ENCODE measurements around the gene METTL16. TPM values are rescaled to one million over a fixed set of nuclear protein-coding genes. Genes with fewer than 3 reads are reported as not detected.
"Not testable (repeated sequence)": the region's sequence is repeated elsewhere in the genome, so short reads cannot be mapped to it uniquely, and the experiment has no call there.

The METTL16 gene
- total and polyA plus RNA-seq, 2 of the 8 experiments (the other 6 are each of a cell fraction or from before 2014, with no cell fraction given) = 22.8 to 59.4 TPM

DNA sequence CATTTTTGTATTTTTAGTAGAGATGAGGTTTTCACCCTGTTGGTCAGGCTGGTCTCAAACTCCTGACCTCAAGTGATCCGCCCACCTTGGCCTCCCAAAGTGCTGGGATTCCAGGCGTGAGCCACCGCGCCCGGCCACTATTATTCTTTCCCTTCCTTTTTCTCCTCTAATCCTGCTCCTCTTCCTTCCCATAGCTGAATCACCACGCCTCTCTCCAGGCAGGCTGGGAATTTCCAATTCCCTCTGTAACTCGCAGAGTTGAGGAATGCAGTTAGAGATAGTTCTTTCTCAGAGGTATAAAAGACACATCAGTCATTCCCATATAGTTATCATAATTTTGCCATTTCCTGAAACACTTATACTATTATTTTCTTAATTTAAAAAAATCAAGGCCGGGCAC, 11.2 kb downstream of the METTL16 start (continued):
- TF ChIP-seq ASH2L (IDR thresholded peaks at IDR 0.05; ENCODE audit: low read length) = no peak

DNA sequence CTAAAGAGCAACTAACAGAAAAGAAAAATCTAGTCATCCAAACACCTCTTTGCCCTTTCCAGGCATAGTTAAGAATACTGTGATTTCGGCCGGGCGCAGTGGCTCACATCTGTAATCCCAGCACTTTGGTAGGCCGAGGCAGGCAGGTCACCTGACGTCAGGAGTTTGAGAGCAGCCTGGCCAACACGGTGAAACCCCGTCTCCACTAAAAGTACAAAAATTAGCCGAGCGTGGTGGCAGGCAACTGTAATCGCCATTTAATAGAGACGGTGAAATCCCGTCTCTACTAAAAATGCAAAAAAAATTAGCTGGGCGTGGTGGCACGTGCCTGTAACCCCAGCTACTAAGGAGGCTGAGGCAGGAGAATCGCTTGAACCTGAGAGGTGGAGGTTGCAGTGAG, 22.4 kb downstream of the METTL16 start:
- H2BK120ac ChIP-seq (replicated peaks; ENCODE audit: low read depth, low read length); H2BK5ac ChIP-seq (ENCODE audit: low read depth, low read length); H4K20me1 ChIP-seq (replicated peaks in 1 of 2; ENCODE audit: control insufficient read depth in 1 of 2, insufficient read depth in 2 of 2, low read length in 2 of 2); H3K4me2 ChIP-seq (ENCODE audit: insufficient read depth in 1 of 2, low read depth in 2 of 2, low read length in 2 of 2); H3K27ac ChIP-seq (ENCODE audit: low read depth, low read length); H4K5ac ChIP-seq (ENCODE audit: insufficient read length, low read depth, low read length); H2AFZ ChIP-seq (ENCODE audit: low read length); H3K4me1 ChIP-seq (replicated peaks in 1 of 4; ENCODE audit: control insufficient read depth in 3 of 4, insufficient read depth in 4 of 4, low read length in 3 of 4); H3K23me2 ChIP-seq (ENCODE audit: low read depth, low read length); H3K14ac ChIP-seq (ENCODE audit: insufficient read length); H3K9ac ChIP-seq (replicated peaks in 1 of 4; ENCODE audit: extremely low read depth in 1 of 4, low read depth in 3 of 4, low read length in 3 of 4); H3K9me3 ChIP-seq (ENCODE audit: insufficient read depth in 2 of 2, low read depth in 1 of 2, low read length in 1 of 2); H3K27me3 ChIP-seq (replicated peaks in 1 of 4; ENCODE audit: control insufficient read depth in 3 of 4, extremely low read depth in 1 of 4, insufficient read depth in 3 of 4, low read length in 3 of 4); FAIRE-seq; H3K4ac ChIP-seq (replicated peaks; ENCODE audit: insufficient read length, low read depth, low read length); H2AK5ac ChIP-seq (ENCODE audit: low read depth, low read length); H3K23ac ChIP-seq (ENCODE audit: insufficient read length); H3K56ac ChIP-seq (replicated peaks; ENCODE audit: insufficient read length, low read depth, low read length); H3K4me3 ChIP-seq (ENCODE audit: extremely low read depth in 1 of 4, insufficient read depth in 2 of 4, low read depth in 3 of 4, low read length in 4 of 4); H2BK12ac ChIP-seq (ENCODE audit: low read depth, low read length); DNase-seq (ENCODE audit: low read depth in 1 of 2, low spot score in 2 of 2); H3K79me1 ChIP-seq (ENCODE audit: low read depth, low read length); H4K91ac ChIP-seq (replicated peaks; ENCODE audit: insufficient read length, low read length); H2BK20ac ChIP-seq (ENCODE audit: low read length); H4K8ac ChIP-seq (ENCODE audit: extremely low read depth, insufficient read depth, low read length); H2BK15ac ChIP-seq (ENCODE audit: low read length); H3K18ac ChIP-seq (ENCODE audit: extremely low read depth, low read length); H3K36me3 ChIP-seq (ENCODE audit: control insufficient read depth in 2 of 4, insufficient read depth in 4 of 4, low read length in 3 of 4): not testable (repeated sequence)
- CTCF ChIA-PET (ENCODE audit: partially characterized antibody) = interaction anchor here (0.9 kb wide), 1 partner anchor 73 kb away, joined by 4 read pairs; no protein-coding TSS in a partner anchor
- POLR2A ChIA-PET (ENCODE audit: partially characterized antibody) = interaction anchor here (0.8 to 4.1 kb wide), 3 partner anchors 8 to 22 kb away, joined by 3 to 19 read pairs (median 4); partner anchors contain the start of gene METTL16
- 83% methylated on average over 15 of the region's 15 CpGs; no CpG with 5 or more reads in 1 of the 2 experiments for WGBS, 2 experiments (ENCODE audit: extremely low coverage in 1 of 2, insufficient coverage in 1 of 2, insufficient read length in 1 of 2, insufficient replicate concordance in 2 of 2, low coverage in 1 of 2, low lambda C conversion rate in 2 of 2, missing lambda C conversion rate in 1 of 2)
- H3K79me2 ChIP-seq (ENCODE audit: control insufficient read depth in 1 of 2, insufficient read depth in 2 of 2, low read length in 2 of 2) = peaks cover 0 to 66% of the 10 kb centered on the region in 2 experiments; a peak in 3 of 4 replicates
